Breast epithelium (tissue), 4 donors: ENCODE results near the gene PRKAR1B. TPM values are rescaled to one million over a fixed set of nuclear protein-coding genes. Genes with fewer than 3 reads are reported as not detected.
"Not testable (repeated sequence)": the region's sequence is repeated elsewhere in the genome, so short reads cannot be mapped to it uniquely, and the experiment has no call there.

Experiments
- DNase-seq, 2 donors: peaks; one replicate each; pipeline ENCODE4 v3.0.0-alpha.2; 2019; ENCODE audit warnings: low spot score in 2 of 2
- H3K27ac ChIP-seq, 2 donors: fragments of 200-600 bp; sonication (generic) in 1 of 2; one replicate each; pipeline ENCODE4 v1.5.1; 2016 to 2019; ENCODE audit warnings: mild to moderate bottlenecking in 1 of 2
- H3K27me3 ChIP-seq, 2 donors: fragments of 200-600 bp; sonication (generic) in 1 of 2; one replicate each; pipeline versions ENCODE4 v1.5.1 to v1.6.0; 2017 to 2019; ENCODE audit warnings: control low read depth in 1 of 2, mild to moderate bottlenecking in 1 of 2
- H3K36me3 ChIP-seq: fragments of 200-600 bp; one replicate; pipeline ENCODE4 v1.5.1; 2019
- H3K4me1 ChIP-seq, 2 donors: fragments of 200-600 bp; sonication (generic); one replicate each; pipeline ENCODE4 v1.5.1; 2016 to 2019; ENCODE audit warnings: control low read depth in 1 of 2
- H3K4me3 ChIP-seq, 3 donors: fragments of 200-600 bp; sonication (generic); 1 replicate in 2 of 3; 2 replicates in 1 of 3; pipeline ENCODE4 v1.5.1; 2016 to 2019; ENCODE audit warnings: mild to moderate bottlenecking in 3 of 3, moderate library complexity in 2 of 3
- H3K9me3 ChIP-seq, 2 donors: fragments of 200-600 bp; sonication (generic) in 1 of 2; one replicate each; pipeline ENCODE4 v1.5.1; 2016 to 2019; ENCODE audit warnings: control low read depth in 1 of 2
- POLR2A ChIP-seq: fragments of 450-650 bp; IDR thresholded peaks from one replicate; pipeline ENCODE4 v1.6.1; 2016; ENCODE audit warnings: antibody characterized with exemption, mild to moderate bottlenecking, moderate library complexity
- POLR2AphosphoS5 ChIP-seq, 3 donors: sonication (generic); formaldehyde crosslinking; IDR thresholded peaks; one replicate each; pipeline ENCODE4 v1.6.1; 2017; ENCODE audit warnings: antibody characterized with exemption in 3 of 3
- intact Hi-C: fragments of 100-400 bp; cut with DNase I; formaldehyde crosslinking; loops from one replicate; pipeline ENCODE4 v1.15.1; 2023; ENCODE audit warnings: low total_unique reads
- total RNA-seq, 3 donors: library from RNA; depleted of rRNA; stranded (reverse); fragments of >200 nt; gene quantifications; one replicate each; pipeline ENCODE4 v1.1.0, GENCODE V29; 2016
- TF ChIP-seq, protein P1 (sequence below), 3 donors: fragments of 450-650 bp; IDR thresholded peaks; one replicate each; pipeline ENCODE4 v1.5.1; 2016 to 2017; ENCODE audit warnings: antibody characterized with exemption in 3 of 3, mild to moderate bottlenecking in 3 of 3, moderate library complexity in 3 of 3

Gene PRKAR1B
- total RNA-seq, 3 donors from 2014 or later = 3.7 to 10.5 (median 7.9) TPM

DNA sequence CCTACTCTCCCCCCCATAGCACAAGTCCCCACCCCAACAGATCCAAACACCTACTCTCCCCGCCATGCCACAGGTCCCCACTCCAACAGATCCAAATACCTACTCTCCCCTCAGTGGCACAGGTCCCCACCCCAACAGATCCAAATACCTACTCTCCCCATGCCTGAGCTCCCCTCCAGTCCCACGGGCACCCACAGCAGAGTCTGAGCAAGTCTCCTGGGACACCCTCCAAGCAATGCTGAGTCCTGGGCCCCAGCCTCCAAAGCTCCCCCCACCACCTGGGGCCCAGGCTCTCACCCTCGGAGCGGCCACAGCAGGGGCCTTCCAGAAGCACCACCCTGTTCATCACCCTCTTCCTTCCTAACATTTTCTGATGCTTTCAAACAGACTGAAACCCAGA lies 64.5 kb downstream of the PRKAR1B start:
- H3K27ac ChIP-seq = no peak overlapping the region
- H3K27me3 ChIP-seq = no peaks in the 10 kb centered on the region
- intact Hi-C loops = no loop called here
- DNase-seq = no peak
- no peaks in the 10 kb centered on the region for H3K9me3 ChIP-seq
- no peaks in the 10 kb centered on the region for H3K4me1 ChIP-seq
- H3K4me3 ChIP-seq = no peak overlapping the region
- H3K36me3 ChIP-seq = no peaks in the 10 kb centered on the region
- TF ChIP-seq POLR2A (no peak), POLR2AphosphoS5 (IDR thresholded peaks at IDR 0.05) (no peak)
- TF ChIP-seq, protein P1, sequence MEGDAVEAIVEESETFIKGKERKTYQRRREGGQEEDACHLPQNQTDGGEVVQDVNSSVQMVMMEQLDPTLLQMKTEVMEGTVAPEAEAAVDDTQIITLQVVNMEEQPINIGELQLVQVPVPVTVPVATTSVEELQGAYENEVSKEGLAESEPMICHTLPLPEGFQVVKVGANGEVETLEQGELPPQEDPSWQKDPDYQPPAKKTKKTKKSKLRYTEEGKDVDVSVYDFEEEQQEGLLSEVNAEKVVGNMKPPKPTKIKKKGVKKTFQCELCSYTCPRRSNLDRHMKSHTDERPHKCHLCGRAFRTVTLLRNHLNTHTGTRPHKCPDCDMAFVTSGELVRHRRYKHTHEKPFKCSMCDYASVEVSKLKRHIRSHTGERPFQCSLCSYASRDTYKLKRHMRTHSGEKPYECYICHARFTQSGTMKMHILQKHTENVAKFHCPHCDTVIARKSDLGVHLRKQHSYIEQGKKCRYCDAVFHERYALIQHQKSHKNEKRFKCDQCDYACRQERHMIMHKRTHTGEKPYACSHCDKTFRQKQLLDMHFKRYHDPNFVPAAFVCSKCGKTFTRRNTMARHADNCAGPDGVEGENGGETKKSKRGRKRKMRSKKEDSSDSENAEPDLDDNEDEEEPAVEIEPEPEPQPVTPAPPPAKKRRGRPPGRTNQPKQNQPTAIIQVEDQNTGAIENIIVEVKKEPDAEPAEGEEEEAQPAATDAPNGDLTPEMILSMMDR (IDR thresholded peaks at IDR 0.05) = no peak

DNA sequence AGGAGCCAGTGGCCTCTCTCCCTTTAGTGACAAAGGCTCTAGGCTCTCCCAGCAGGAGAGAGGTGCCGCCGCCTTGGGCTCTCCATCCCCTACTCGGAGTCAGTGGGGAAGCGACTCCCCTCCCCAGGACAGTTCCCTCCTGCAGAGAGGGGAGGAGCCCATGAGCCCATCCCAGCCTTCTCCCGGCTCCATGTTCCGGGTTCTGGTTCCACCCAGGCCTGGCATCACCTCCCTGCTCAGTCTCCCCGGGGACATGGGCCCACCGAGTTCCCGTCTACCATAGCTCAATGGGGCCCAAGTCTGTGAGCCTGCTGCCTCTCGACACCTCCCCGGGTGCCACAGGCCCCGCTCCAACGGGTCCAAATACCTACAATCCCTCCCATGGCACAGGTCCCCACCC lies 67.1 kb downstream of the PRKAR1B start:
- no peak overlapping the region for H3K27ac ChIP-seq
- DNase-seq = no peak
- TF ChIP-seq POLR2AphosphoS5 (IDR thresholded peaks at IDR 0.05) (no peak), POLR2A (no peak)
- TF ChIP-seq, protein P1 (IDR thresholded peaks at IDR 0.05) = no peak
- intact Hi-C loops = no loop called here
- no peaks in the 10 kb centered on the region for H3K36me3 ChIP-seq
- H3K4me1 ChIP-seq = no peaks in the 10 kb centered on the region
- no peak overlapping the region for H3K4me3 ChIP-seq
- H3K9me3 ChIP-seq = no peaks in the 10 kb centered on the region
- no peaks in the 10 kb centered on the region for H3K27me3 ChIP-seq

DNA sequence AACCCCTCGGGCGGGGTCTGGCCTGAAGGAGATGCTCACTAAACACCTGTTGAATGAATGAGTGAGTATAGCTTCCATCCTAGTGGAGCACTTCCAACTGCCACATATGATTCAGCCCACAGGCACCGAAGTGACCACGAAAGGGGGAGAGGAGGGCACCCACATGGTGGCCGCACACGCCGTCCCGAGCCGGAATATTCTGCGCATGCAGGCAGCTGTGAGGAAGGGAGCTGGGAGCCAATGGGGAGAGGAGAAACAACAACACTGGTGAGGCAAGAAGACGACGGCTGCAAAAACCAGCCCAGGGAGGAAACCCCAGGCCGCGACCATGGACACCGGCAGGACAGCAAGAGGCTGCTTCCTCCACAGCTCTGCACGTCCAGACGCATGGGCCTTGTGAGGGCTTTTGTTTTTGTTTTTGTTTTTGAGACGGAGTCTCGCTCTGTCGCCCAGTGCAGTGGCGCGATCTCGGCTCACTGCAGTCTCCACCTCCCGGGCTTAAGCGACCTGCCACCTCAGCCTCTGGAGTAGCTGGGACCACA lies 67.7 kb downstream of the PRKAR1B start:
- intact Hi-C loops = no loop called here
- Histone ChIP-seq H3K4me1 (no peaks in the 10 kb centered on the region), H3K4me3 (no peak overlapping the region), H3K27ac (no peak overlapping the region), H3K9me3 (no peaks in the 10 kb centered on the region), H3K36me3 (no peaks in the 10 kb centered on the region), H3K27me3 (no peaks in the 10 kb centered on the region)
- DNase-seq = no peak
- TF ChIP-seq POLR2A (no peak), POLR2AphosphoS5 (IDR thresholded peaks at IDR 0.05) (no peak)
- TF ChIP-seq, protein P1 (IDR thresholded peaks at IDR 0.05) = no peak

DNA sequence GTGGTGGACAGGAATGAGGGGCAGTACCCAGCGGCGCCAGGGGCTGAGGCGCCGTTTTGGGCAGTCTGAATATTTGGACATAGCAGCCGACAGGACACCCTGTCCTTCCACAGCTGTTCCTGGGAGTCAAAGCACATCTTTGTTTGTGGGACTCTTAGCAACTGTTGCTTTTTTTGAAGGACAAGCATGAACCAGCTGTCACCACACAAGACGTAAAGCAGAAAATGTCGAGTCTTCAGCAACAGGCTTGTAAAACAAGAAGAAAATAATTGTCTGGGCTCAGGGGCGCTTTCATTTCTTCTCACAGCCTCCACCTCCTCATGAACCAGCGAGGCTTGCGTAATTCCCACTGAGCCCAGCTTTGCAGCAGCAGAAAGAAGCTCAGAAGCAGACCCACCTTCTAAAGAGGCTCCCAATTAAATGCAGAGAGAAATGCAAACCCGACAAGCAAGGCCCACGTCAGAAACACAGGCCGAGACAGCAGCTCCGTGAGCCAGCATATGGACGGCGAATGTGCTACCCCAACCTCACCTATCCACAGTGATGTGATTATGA lies 69.4 kb downstream of the PRKAR1B start:
- Histone ChIP-seq H3K9me3 (no peaks in the 10 kb centered on the region), H3K4me1 (no peaks in the 10 kb centered on the region), H3K4me3 (no peak overlapping the region), H3K27me3 (no peaks in the 10 kb centered on the region), H3K36me3 (no peaks in the 10 kb centered on the region), H3K27ac (no peak overlapping the region)
- intact Hi-C loops = no loop called here
- TF ChIP-seq POLR2AphosphoS5 (IDR thresholded peaks at IDR 0.05) = no peak
- no peak for TF ChIP-seq POLR2A
- TF ChIP-seq, protein P1 (IDR thresholded peaks at IDR 0.05) = no peak
- no peak for DNase-seq

DNA sequence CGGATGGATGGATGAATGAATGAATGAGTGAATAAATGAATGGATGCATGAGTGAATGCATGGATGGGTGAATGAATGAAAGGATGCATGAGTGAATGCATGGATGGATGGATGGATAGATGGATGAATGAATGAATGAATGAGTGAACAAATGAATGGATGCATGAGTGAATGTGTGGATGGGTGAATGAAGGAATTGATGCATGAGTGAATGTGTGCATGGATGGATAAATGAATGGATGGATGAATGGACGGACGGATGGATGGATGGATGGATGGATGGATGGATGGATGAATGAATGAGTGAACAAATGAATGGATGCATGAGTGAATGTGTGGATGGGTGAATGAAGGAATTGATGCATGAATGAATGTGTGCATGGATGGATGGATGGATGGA lies 70.1 kb downstream of the PRKAR1B start:
- DNase-seq = not testable (repeated sequence)

More for the DNA sequence above, 70.1 kb downstream of the PRKAR1B start:
- H3K36me3 ChIP-seq, H3K27me3 ChIP-seq, H3K27ac ChIP-seq, H3K9me3 ChIP-seq, H3K4me1 ChIP-seq, H3K4me3 ChIP-seq, intact Hi-C loops: not testable (repeated sequence)
